Coronary artery (tissue), 2 donors: ENCODE measurements around the gene STH.
A peak's percentile ranks its signal among the peaks of the same experiment; 100 is the strongest.

ENCODE experiments used
- DNase-seq: peaks from one replicate; pipeline ENCODE4 v3.0.0-alpha.2; 2017; ENCODE audit warnings: low spot score
- H3K27ac ChIP-seq, 2 donors: fragments of 200-600 bp; sonication (generic); one replicate each; pipeline ENCODE4 v1.5.1; 2016 to 2019
- H3K4me3 ChIP-seq: fragments of 200-600 bp; sonication (generic); 2 replicates; pipeline ENCODE4 v1.5.1; 2016; ENCODE audit warnings: mild to moderate bottlenecking, moderate library complexity
- CTCF ChIP-seq: fragments of 200-600 bp; sonication (generic); IDR thresholded peaks from one replicate; pipeline ENCODE4 v1.5.1; 2019; ENCODE audit warnings: antibody characterized with exemption

The STH gene

DNA sequence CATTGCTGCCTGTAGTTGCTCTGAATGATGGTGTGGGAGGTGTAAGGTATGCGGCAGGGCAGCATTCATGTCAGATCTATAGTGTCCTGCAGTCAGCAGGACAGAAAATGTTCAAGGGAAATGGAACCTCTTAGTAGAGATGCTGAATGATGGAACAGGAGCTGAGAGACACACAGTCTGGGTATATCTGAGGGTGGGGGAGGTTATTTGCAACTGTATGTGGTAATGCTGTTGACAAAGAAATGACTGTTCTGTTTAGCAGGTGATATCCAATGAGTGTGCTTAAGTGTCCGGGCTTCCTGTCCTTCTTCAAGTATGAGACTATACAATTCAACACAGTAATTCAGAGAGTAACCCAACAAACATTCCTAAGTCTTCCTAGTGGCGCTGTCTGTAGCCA lies 46.6 kb downstream of the STH start:
- TF ChIP-seq CTCF, result no peak
- H3K27ac ChIP-seq, result no peak overlapping the region
- DNase-seq, result no peak
- H3K4me3 ChIP-seq, result no peak overlapping the region

DNA sequence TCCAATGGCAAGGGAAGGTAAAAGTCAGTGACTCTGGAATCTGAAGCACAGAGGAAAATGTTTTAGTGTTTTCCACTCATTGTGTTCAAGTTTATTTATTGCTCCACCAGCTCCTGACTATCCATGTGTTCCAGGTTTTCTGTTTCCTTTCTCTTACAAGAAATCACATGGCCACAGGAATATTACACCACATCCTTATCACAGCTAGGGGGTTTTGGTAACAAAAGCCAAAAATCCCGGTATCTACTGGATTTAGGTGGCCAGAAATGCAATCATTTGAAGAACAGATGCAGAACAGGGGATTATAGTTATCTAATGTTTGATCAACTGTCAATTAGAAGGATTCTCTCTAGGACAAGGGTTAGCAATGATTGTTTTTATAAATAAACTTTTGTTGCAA lies 47.9 kb downstream of the STH start:
- no peak for DNase-seq
- TF ChIP-seq CTCF, result no peak
- no peak overlapping the region for H3K4me3 ChIP-seq
- H3K27ac ChIP-seq, result peak overlapping the region in 1 of 2 donors; percentile 3

- Histone ChIP-seq H3K27ac (peak overlapping the region in 1 of 2 donors; percentile 3), H3K4me3 (no peak overlapping the region)
- DNase-seq, result no peak
- no peak for TF ChIP-seq CTCF
Observed at GRCh38 chr17:46047398-46047797, 48.3 kb downstream of the STH start.

DNA sequence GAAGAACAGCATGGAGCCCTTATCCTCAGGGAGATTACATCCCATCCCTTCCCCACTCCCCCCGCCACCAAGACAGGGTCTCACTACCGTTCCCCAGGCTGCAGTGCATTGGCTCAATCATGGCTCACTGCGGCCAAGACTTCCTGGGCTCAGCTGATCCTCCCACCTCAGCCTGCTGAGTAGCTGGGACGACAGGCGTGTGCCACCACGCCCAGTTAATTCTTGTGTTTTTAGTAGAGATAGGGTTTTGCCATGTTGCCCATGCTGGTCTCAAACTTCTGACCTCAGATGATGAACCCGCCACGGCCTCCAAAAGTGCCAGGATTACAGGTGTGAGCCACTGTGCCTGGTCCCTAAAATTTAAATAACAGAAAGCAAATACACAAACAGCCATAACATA lies 48.8 kb downstream of the STH start:
- Histone ChIP-seq H3K4me3 (no peak overlapping the region), H3K27ac (no peak overlapping the region)
- TF ChIP-seq CTCF, result no peak
- DNase-seq, result no peak
